Measurements from ENCODE around the gene PANK4. TPM values are rescaled to one million over a fixed set of nuclear protein-coding genes. Genes with fewer than 3 reads are reported as not detected.

Gene PANK4
- total and polyA plus RNA-seq, 2 donors (not counting 3 experiments of a cell fraction or from before 2014, with no cell fraction given), result 22.1 to 34.0 TPM

DNA sequence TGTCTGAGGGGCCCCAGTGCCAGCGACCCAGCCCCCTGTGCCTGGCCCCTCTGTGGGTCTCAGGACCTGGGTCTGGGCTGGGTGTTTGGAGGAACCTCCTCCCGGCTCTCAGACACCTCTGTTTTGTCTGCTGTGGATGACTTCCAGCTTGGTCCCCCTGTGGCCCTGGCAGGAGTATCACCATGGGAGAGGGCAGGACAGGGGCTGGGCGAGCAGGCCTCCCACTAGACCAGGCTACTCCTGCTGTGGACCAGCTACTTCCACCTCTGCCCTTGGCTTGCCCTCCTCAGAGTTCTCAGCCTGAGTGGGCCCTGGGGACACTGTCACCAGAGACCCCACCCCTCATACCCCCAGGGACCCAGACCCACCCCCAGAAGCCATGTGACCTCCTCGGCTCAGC, 28.5 kb downstream of the PANK4 start:
- no TSS peak for BruUV-seq (replicated peaks)
- Histone ChIP-seq H3K79me2 (ENCODE audit: control insufficient read depth, insufficient read depth, low read length) (no peaks in the 10 kb centered on the region), H3K9me1 (replicated peaks; ENCODE audit: control insufficient read depth, extremely low read depth, insufficient read depth, low read length) (no peaks in the 10 kb centered on the region), H3K4me2 (ENCODE audit: insufficient read depth, low read length) (no peak overlapping the region), H3K4me3 (replicated peaks in 1 of 3; ENCODE audit: insufficient read depth in 1 of 3, low read depth in 1 of 3, low read length in 3 of 3) (no peak overlapping the region), H3K9ac (replicated peaks; ENCODE audit: extremely low read depth, insufficient read depth, low read length) (no peak overlapping the region), H4K20me1 (replicated peaks; ENCODE audit: control insufficient read depth, extremely low read depth, insufficient read depth, low read length) (no peaks in the 10 kb centered on the region), H2AFZ (ENCODE audit: low read depth, low read length) (no peak overlapping the region), H3K4me1 (ENCODE audit: control insufficient read depth, extremely low read depth, insufficient read depth, low read length) (no peaks in the 10 kb centered on the region), H3K27me3 (ENCODE audit: control insufficient read depth in 2 of 2, insufficient read depth in 2 of 2, low read length in 2 of 2) (no peaks in the 10 kb centered on the region), H3K9me3 (replicated peaks; ENCODE audit: control insufficient read depth, insufficient read depth, low read length) (no peaks in the 10 kb centered on the region), H3K36me3 (ENCODE audit: control insufficient read depth in 2 of 2, extremely low read depth in 1 of 2, insufficient read depth in 2 of 2, low read length in 2 of 2) (no peaks in the 10 kb centered on the region), H3K27ac (ENCODE audit: insufficient read depth, low read depth, low read length) (no peak overlapping the region)
- intact Hi-C loops (cut with micrococcal nuclease) (no loop called here), dilution Hi-C loops (cut with MboI; ENCODE audit: extremely low pct_ligation_motif_present, low sequenced_read_pairs) (no loop called here)
- POLR2A ChIA-PET, result no interaction called here
- TF ChIP-seq, protein P1, sequence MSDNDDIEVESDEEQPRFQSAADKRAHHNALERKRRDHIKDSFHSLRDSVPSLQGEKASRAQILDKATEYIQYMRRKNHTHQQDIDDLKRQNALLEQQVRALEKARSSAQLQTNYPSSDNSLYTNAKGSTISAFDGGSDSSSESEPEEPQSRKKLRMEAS (IDR thresholded peaks at IDR 0.05; ENCODE audit: insufficient read depth, insufficient read length), result no peak
- no peak for TF ChIP-seq POLR2AphosphoS5 (IDR thresholded peaks at IDR 0.05; ENCODE audit: insufficient read depth, low read depth, low read length)
- no peak for TF ChIP-seq GATA2 (IDR thresholded peaks at IDR 0.05; ENCODE audit: insufficient read depth, insufficient read length, low read depth, low read length)
- no peak for TF ChIP-seq JUN (IDR thresholded peaks at IDR 0.05; ENCODE audit: borderline replicate concordance, insufficient read depth, insufficient read length, low read depth)
- TF ChIP-seq FOS (IDR thresholded peaks at IDR 0.05; ENCODE audit: borderline replicate concordance, insufficient read depth, low read length), result no peak
- no peak for TF ChIP-seq POLR2A (IDR thresholded peaks at IDR 0.05; ENCODE audit: low read depth, low read length)
- TF ChIP-seq, protein P2, sequence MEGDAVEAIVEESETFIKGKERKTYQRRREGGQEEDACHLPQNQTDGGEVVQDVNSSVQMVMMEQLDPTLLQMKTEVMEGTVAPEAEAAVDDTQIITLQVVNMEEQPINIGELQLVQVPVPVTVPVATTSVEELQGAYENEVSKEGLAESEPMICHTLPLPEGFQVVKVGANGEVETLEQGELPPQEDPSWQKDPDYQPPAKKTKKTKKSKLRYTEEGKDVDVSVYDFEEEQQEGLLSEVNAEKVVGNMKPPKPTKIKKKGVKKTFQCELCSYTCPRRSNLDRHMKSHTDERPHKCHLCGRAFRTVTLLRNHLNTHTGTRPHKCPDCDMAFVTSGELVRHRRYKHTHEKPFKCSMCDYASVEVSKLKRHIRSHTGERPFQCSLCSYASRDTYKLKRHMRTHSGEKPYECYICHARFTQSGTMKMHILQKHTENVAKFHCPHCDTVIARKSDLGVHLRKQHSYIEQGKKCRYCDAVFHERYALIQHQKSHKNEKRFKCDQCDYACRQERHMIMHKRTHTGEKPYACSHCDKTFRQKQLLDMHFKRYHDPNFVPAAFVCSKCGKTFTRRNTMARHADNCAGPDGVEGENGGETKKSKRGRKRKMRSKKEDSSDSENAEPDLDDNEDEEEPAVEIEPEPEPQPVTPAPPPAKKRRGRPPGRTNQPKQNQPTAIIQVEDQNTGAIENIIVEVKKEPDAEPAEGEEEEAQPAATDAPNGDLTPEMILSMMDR (IDR thresholded peaks at IDR 0.05; ENCODE audit: extremely low read depth in 1 of 2, insufficient read depth in 1 of 2, low read depth in 1 of 2, low read length in 2 of 2), result no peak
- no peak for TF ChIP-seq EZH2 (IDR thresholded peaks at IDR 0.05; ENCODE audit: borderline replicate concordance, low read depth, low read length, severe bottlenecking)
- no peak for TF ChIP-seq MYC (IDR thresholded peaks at IDR 0.05; ENCODE audit: low read depth, low read length)
- CTCF ChIA-PET, result no interaction called here
- FAIRE-seq, result no peak
- no peak for DNase-seq (ENCODE audit: low read depth, low spot score)

Measured in endothelial cell of umbilical vein (primary cell).